Gastroesophageal sphincter (tissue), 4 donors: Measurements from ENCODE around the gene MRPS5. TPM values are rescaled to one million over a fixed set of nuclear protein-coding genes. Genes with fewer than 3 reads are reported as not detected.

Source experiments
- ATAC-seq: fragments of 150-250 bp; one replicate; pipeline ENCODE4 v1.9.1; 2016; ENCODE audit warnings: mild to moderate bottlenecking, moderate library complexity
- H3K27ac ChIP-seq, 4 donors: fragments of 200-600 bp; sonication (generic) in 3 of 4; 1 replicate in 3 of 4; 2 replicates in 1 of 4; pipeline ENCODE4 v1.5.1; 2016 to 2019
- H3K27me3 ChIP-seq: fragments of 200-600 bp; sonication (generic); one replicate; pipeline ENCODE4 v1.5.1; 2019
- H3K36me3 ChIP-seq, 2 donors: fragments of 200-600 bp; sonication (generic); one replicate each; pipeline ENCODE4 v1.5.1; 2019; ENCODE audit warnings: control low read depth in 1 of 2
- H3K4me1 ChIP-seq, 3 donors: fragments of 200-600 bp; sonication (generic); 1 replicate in 2 of 3; 2 replicates in 1 of 3; pipeline ENCODE4 v1.5.1; 2016 to 2019; ENCODE audit warnings: control low read depth in 2 of 3
- H3K4me3 ChIP-seq, 2 donors: fragments of 200-600 bp; sonication (generic); one replicate each; pipeline ENCODE4 v1.5.1; 2019; ENCODE audit warnings: mild to moderate bottlenecking in 1 of 2, moderate library complexity in 1 of 2
- H3K9me3 ChIP-seq, 3 donors: fragments of 200-600 bp; sonication (generic); one replicate each; pipeline ENCODE4 v1.5.1; 2017 to 2019; ENCODE audit warnings: control low read depth in 2 of 3
- EP300 ChIP-seq: sonication (generic); formaldehyde crosslinking; IDR thresholded peaks from one replicate; pipeline ENCODE4 v1.6.1; 2017; ENCODE audit warnings: antibody characterized with exemption, mild to moderate bottlenecking
- POLR2A ChIP-seq, 2 donors: fragments of 450-650 bp; IDR thresholded peaks; one replicate each; pipeline ENCODE4 v1.6.1; 2017; ENCODE audit warnings: antibody characterized with exemption in 2 of 2, mild to moderate bottlenecking in 2 of 2, moderate library complexity in 1 of 2
- POLR2AphosphoS5 ChIP-seq: sonication (generic); formaldehyde crosslinking; IDR thresholded peaks from one replicate; pipeline ENCODE4 v1.6.1; 2017; ENCODE audit warnings: antibody characterized with exemption
- WGBS, 2 donors: methylation state at CpG; one replicate each; pipeline ENCODE4 v1.1.5; 2018; ENCODE audit warnings: low coverage in 1 of 2; 5-methylcytosine and 5-hydroxymethylcytosine counted together
- total RNA-seq, 4 donors: library from RNA; depleted of rRNA; stranded (reverse); fragments of >200 nt; gene quantifications; one replicate each; pipeline ENCODE4 v1.1.0, GENCODE V29; 2016
- TF ChIP-seq, protein P1 (sequence below), 4 experiments: fragments of 200-600 bp in 2 of 4; fragments of 450-650 bp in 2 of 4; sonication (generic) in 1 of 4; IDR thresholded peaks; one replicate each; pipeline ENCODE4 v1.5.1; 2017 to 2019; ENCODE audit warnings: antibody characterized with exemption in 4 of 4, mild to moderate bottlenecking in 2 of 4, moderate library complexity in 2 of 4

MRPS5 gene
- total RNA-seq, 4 donors from 2014 or later: 33.0 to 46.3 (median 41.3) TPM

DNA sequence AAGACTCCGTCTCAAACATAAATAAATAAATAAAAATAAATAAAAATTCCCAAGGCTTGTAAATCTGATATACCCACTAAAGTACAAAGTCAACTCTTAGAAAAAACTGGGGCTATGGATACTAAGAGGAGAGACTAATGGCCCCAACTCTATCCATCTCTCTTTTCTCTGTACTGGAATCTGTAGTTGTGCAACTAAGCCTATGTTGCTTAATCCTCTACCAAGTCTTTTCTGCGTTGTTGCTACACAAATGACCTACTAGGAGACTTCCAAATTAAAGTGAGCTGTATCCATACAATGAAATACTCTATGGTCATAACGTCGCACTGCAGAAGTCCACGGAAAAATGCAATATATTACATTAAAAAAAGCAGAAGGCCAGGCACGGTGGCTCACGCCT, 8.1 kb downstream of the MRPS5 start:
- Histone ChIP-seq H3K9me3 (no peaks in the 10 kb centered on the region), H3K4me3 (no peak overlapping the region), H3K36me3 (peaks cover 13 to 76% of the 10 kb centered on the region in 2 donors), H3K27me3 (no peaks in the 10 kb centered on the region), H3K27ac (no peak overlapping the region), H3K4me1 (peaks cover 0 to 22% (median 0%) of the 10 kb centered on the region in 3 donors)
- 91% methylated on average over 5 to 7 of the region's 7 CpGs for WGBS, 2 donors
- no peak for TF ChIP-seq POLR2AphosphoS5
- TF ChIP-seq POLR2A (IDR thresholded peaks at IDR 0.05): no peak
- TF ChIP-seq EP300: no peak
- TF ChIP-seq, protein P1, sequence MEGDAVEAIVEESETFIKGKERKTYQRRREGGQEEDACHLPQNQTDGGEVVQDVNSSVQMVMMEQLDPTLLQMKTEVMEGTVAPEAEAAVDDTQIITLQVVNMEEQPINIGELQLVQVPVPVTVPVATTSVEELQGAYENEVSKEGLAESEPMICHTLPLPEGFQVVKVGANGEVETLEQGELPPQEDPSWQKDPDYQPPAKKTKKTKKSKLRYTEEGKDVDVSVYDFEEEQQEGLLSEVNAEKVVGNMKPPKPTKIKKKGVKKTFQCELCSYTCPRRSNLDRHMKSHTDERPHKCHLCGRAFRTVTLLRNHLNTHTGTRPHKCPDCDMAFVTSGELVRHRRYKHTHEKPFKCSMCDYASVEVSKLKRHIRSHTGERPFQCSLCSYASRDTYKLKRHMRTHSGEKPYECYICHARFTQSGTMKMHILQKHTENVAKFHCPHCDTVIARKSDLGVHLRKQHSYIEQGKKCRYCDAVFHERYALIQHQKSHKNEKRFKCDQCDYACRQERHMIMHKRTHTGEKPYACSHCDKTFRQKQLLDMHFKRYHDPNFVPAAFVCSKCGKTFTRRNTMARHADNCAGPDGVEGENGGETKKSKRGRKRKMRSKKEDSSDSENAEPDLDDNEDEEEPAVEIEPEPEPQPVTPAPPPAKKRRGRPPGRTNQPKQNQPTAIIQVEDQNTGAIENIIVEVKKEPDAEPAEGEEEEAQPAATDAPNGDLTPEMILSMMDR (IDR thresholded peaks at IDR 0.05): no peak
- ATAC-seq: no peak

DNA sequence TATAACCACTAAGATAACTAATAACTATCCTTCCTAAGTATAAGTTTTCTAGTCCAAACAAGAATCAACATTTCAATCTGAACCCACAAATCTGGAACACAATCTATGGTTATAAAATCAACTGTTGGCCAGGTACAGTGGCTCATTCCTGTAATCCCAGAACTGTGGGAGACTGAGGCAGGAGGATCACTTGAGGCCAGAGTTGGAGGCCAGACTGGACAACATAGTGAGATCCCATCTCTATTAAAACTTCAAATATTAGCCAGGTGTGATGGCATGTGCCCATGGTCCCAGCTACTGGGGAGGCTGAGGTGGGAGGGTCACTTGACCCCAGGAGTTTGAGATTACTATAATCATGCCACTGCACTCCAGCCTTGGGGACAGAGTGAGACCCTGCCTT, 11.2 kb downstream of the MRPS5 start:
- Histone ChIP-seq H3K36me3 (peaks cover 29 to 96% of the 10 kb centered on the region in 2 donors), H3K4me3 (no peak overlapping the region)
- TF ChIP-seq POLR2AphosphoS5 (no peak), POLR2A (IDR thresholded peaks at IDR 0.05) (no peak), EP300 (no peak)
- TF ChIP-seq, protein P1 (IDR thresholded peaks at IDR 0.05): no peak

DNA sequence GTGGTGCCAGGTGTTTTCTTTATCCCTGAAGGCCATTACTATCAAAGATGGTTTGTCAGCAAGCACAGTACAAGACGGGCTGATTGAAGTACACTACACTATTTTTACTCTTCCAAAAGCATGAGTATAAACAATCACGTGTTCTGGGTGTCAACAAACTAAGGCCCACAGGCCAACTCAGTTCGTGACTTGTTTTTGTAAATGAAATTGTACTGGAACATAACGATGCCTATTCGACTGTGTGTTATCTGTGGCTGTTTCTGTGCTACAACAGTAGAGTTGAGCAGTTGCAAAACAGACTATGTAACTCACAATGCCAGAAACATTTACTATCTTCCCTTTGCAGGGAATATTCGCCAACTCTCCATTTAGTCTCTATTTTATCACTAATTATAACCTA, 12.3 kb downstream of the MRPS5 start:
- ATAC-seq: no peak
- WGBS, 2 donors: 62 to 65% methylated on average over 6 of the region's 6 CpGs
- H3K36me3 ChIP-seq: peaks cover 30 to 100% of the 10 kb centered on the region in 2 donors

More for the DNA sequence above, 11.2 kb downstream of the MRPS5 start:
- Histone ChIP-seq H3K4me1 (peaks cover 0 to 6% (median 0%) of the 10 kb centered on the region in 3 donors), H3K27ac (no peak overlapping the region), H3K9me3 (no peaks in the 10 kb centered on the region), H3K27me3 (no peaks in the 10 kb centered on the region)
- ATAC-seq: no peak

DNA sequence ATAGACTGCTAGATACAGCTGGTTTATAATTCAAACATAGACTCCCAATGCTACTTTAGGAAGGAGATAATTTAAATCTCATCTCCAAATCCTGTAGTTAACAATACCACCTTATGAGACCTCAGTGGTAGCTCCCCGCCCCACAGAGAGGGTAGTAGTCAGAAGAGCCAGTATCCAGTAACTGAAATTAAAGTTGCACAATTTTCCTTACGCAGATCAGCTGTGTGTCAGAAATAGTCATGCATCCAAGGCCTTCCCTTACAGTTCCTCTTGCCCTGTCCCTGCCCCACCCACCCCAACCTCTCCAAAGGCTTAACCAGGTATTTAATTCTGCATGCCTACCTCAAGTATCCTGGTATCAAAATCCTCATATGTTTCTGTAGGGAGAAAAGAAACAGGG, 15.5 kb downstream of the MRPS5 start:
- 90 to 100% methylated on average over 1 to 2 of the region's 2 CpGs for WGBS, 2 donors
- TF ChIP-seq POLR2AphosphoS5 (no peak), EP300 (no peak), POLR2A (IDR thresholded peaks at IDR 0.05) (no peak)
- TF ChIP-seq, protein P1 (IDR thresholded peaks at IDR 0.05): no peak
- no peak overlapping the region for H3K27ac ChIP-seq
- H3K36me3 ChIP-seq: peaks cover 30 to 100% of the 10 kb centered on the region in 2 donors
- no peaks in the 10 kb centered on the region for H3K4me1 ChIP-seq
- no peak for ATAC-seq
- no peak overlapping the region for H3K4me3 ChIP-seq
- H3K9me3 ChIP-seq: no peaks in the 10 kb centered on the region
- H3K27me3 ChIP-seq: no peaks in the 10 kb centered on the region

More for the DNA sequence above, 12.3 kb downstream of the MRPS5 start:
- H3K27me3 ChIP-seq: no peaks in the 10 kb centered on the region
- TF ChIP-seq POLR2A (IDR thresholded peaks at IDR 0.05): no peak
- TF ChIP-seq, protein P1 (IDR thresholded peaks at IDR 0.05): no peak
- no peak for TF ChIP-seq POLR2AphosphoS5
- H3K4me1 ChIP-seq: no peaks in the 10 kb centered on the region
- no peaks in the 10 kb centered on the region for H3K9me3 ChIP-seq
- H3K4me3 ChIP-seq: no peak overlapping the region
- no peak overlapping the region for H3K27ac ChIP-seq

DNA sequence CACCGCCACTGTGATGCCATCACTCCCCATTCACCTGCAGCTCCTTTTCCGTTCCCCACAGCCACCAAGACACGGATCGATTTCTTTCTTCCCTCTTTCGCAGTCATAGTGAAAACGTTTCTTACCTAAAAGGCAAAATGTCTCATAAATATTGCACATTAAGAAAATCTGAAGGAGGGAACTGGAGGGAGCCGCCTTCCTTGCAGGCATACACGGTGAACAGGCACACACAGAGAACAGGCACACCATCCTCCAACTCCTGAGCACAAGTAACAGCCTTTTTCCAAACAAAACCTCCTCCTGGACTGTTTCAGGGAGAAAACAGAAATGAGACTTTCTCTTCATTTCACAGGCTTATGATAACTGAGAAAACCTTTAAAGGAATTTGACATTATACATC, 17.0 kb downstream of the MRPS5 start:
- Histone ChIP-seq H3K4me1 (no peaks in the 10 kb centered on the region), H3K9me3 (no peaks in the 10 kb centered on the region), H3K27ac (no peak overlapping the region), H3K27me3 (no peaks in the 10 kb centered on the region), H3K4me3 (no peak overlapping the region), H3K36me3 (peaks cover 34 to 100% of the 10 kb centered on the region in 2 donors)
- 85 to 89% methylated on average over 6 to 8 of the region's 8 CpGs for WGBS, 2 donors
- no peak for ATAC-seq
- no peak for TF ChIP-seq POLR2A (IDR thresholded peaks at IDR 0.05)
